ENCODE measurements around the gene GRWD1.

- TF ChIP-seq CTCF (IDR thresholded peaks at IDR 0.05) = no peak
- no peak for TF ChIP-seq POLR2A (IDR thresholded peaks at IDR 0.05; ENCODE audit: low read length)
- no peak for TF ChIP-seq NR3C1 (IDR thresholded peaks at IDR 0.05)
- no peak for TF ChIP-seq MAZ (IDR thresholded peaks at IDR 0.05; ENCODE audit: borderline replicate concordance, low read depth, low read length)
- TF ChIP-seq POLR2AphosphoS2 (conservative IDR thresholded peaks at IDR 0.05; ENCODE audit: low read length) = no peak
- TF ChIP-seq GATA3 (IDR thresholded peaks at IDR 0.05; ENCODE audit: borderline replicate concordance) = no peak
- TF ChIP-seq USF2 (IDR thresholded peaks at IDR 0.05) = no peak
- TF ChIP-seq MYC (IDR thresholded peaks at IDR 0.05; ENCODE audit: borderline replicate concordance, low read length) = no peak
- no peak for TF ChIP-seq CEBPB (IDR thresholded peaks at IDR 0.05)
- no peak for TF ChIP-seq REST (IDR thresholded peaks at IDR 0.05)
- TF ChIP-seq JUN (IDR thresholded peaks at IDR 0.05) = no peak
- TF ChIP-seq RCOR1 (IDR thresholded peaks at IDR 0.05; ENCODE audit: low read depth, low read length) = no peak
These were observed 24.2 kb upstream of the GRWD1 start for GRCh38 chr19:48421548-48421947.
